ENCODE data around the gene CLTCL1.
"Not testable (repeated sequence)": the region's sequence is repeated elsewhere in the genome, so short reads cannot be mapped to it uniquely, and the experiment has no call there.

Gene CLTCL1

DNA sequence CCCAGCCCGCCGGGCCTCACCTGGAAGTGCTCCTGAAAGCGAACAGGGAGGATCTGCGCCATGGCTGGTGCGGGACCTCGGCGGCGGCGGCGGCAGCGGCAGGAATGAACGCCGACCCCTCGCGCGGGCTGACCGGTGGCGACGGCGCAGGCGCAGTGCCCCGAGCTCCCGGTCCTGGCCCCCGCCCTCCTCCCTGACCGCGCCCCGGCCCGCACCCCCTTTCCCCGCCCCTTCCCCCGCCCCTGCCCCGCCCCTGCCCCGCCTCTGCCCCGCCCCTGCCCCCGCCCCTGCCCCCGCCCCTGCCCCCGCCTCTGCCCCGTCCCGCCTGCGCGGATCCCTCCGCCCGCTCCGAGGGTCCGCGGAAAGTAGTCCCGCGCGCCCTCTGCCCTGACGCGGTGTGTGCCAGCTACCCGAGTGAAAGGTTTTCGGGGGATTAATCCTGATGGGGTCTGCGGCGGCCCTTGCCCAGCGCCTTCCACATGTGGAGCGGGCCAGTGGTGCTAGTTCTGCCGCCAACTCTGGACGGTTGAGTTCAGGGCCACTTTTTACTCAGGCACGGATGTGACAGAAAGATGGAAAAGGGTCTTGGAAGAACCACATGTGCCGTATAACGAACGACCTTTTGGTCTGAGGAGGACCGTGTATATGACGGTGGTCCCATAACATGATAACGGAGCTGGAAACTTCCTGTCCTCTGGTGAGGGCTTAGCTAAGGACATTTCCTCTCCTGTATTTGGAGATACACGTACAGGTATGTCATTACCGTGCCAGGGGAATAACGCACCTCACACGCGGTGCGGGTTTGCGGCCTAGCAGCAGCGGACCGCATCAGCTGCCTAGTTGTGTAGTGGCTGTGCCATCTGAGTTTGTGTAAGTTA, at the start of gene CLTCL1:
Gene CLTCL1, minus strand, starts transcription at position 140 of the 878 bp plus-strand sequence. Its CDS starts 78 bp downstream, at position 62.
- DNase-seq = peak; percentile 77

DNA sequence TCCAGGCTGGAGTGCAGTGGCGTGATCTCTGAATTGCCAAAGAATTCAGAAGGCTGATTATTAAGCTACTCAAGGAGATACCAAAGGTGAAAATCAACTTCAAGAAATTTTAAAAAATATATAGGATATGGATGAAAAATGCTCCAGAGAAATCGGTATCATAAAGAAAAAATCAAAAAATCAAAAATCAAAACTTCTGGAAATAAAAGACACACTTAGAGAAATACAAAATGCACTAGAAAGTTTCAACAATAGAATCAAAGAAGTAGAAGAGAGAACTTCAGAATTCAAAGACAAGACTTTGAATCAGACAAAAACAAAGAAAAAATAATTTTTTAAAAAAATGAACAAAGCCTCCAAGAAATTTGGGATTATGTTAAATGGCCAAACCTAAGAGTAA, 45.6 kb upstream of the CLTCL1 start:
- DNase-seq = no peak

DNA sequence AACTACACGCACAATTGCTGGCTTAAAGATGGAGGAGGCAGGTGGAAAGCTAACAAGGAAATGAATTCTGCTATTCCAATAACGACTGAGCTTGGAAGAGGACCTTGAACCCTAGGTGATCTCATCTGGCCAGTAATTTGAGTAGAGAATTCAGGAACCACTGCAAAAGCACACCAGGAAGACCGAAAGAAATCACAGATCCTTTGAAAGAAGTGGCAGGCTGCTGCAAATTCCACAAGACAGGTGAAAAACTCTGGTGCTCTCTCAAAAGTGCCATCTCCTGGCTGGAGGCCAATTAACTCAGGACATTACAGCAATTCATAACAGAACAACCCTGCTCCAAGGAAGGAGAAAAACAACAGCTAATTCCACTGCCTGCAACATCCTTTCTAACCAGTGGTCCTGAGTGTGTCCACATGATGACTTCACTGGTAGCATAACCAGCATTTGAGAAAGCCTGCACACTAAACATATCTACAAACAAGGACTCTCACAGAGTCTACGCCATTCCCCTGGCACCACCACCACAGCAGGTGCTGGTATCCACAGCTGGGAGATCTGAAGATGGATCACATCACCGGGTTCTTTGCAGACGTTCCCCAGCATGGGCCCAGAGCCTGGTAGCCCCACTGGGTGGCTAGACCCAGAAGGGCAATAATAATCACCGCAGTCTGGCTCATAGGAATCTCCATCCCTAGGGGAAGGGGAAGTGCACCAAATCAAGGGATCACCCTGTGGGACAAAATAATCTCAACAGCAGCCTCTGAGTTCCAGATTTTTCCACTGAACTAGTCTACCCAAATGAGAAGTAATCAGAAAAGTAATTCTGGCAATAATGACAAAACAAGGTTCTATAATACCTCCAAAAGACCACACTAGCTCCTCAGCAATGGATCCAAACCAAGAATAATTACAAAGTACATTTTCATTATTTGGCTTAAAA, 44.9 kb upstream of the CLTCL1 start:
- no peak for DNase-seq

DNA sequence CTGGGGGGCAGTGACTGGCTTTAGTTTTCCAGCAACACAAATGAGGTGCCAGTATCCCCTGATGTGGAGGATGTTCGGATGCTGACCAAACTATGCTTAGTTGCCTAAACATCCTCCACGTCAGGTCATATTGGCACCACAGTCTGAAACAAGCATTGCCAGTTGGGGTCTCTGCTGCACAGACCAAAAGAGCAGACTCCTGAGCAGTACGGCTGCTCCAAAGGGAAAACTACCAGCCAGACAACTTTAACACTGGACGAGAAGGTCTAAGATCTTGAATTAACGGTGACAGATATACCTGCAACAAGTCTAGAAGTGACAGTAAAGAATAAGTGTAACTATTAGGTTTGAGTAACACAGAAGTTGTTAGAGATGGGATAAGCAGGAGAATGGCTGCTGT, 40.5 kb upstream of the CLTCL1 start:
- no peak for DNase-seq

DNA sequence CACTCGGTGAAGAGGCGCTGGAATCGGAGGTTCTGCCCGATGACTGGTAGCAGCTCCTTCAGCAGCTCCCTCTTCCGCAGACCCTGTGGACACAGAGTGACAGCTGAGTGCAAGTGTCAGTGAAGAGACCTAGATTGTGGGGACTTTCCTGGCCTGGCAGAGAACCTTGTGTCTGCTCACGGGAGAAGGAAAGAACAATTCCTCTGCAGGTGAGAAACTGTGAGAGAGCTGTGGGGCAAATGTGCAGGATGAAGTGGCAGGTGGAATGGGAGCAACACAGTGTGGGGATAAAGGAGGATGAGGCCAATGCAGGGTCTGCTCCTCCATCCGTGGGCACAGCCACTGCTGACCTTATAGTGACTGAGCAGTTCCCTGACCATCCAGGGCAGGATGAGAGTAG, 40.0 kb upstream of the CLTCL1 start:
- no peak for DNase-seq

DNA sequence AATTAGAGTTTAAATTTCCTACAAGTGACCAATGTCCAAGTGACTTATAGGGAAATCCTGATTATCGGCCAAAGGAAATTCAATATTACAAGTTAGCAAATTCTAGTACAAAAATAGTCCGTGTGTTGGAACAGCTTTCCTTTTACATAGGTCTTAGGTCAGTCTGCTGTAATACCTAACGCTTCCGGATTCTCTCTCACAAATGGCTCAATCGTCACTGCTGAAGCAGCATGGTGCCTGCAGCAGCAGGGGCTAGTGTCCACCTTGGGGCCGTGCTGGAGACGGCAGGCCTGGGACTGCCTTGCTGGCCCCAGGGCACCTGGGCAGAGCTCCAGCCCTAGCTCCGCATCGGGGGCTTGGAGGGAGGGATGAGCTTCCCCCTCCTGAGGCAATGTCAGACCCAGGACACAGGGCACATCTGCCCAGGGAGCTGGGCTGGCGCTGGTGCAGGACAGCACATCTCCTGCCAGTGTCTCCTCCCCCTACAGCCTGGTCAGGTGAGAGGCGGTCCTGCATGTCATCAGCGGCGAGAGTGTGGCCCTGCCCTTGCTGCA, 39.4 kb upstream of the CLTCL1 start:
- no peak for DNase-seq

DNA sequence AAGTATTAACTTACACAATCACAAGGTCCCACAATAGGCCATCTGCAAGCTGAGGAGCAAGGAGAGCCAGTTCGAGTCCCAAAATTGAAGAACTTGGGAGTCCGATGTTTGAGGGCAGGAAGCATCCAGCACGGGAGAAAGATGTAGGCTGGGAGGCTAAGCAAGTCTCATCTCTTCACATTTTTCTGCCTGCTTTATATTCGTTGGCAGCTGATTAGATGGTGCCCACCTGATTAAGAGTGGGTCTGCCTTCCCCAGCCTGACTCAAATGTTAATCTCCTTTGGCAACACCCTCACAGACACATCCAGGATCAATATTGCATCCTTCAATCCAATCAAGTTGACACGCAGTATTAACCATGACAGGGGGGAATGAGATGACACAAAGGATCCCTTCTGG, 38.7 kb upstream of the CLTCL1 start:
- DNase-seq = not testable (repeated sequence)

DNA sequence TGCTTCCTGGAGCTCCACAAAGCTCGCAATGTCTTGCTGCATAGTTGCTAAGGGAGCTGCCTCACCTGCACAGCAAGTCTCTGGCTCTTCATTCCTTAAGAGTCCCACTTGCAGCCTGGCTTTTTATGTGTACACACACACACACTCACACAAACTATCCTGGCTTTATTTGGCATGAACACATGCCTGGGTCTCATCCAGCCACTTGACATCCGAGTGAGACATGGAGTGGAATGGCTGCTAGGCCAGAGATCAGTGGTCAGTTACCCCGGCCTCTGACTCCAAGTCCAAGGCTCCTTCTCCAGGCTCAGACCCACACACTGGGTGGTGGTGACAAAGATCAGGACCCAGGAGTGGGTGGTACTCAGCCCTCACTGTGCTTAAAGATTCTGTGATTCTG, 37.9 kb upstream of the CLTCL1 start:
- DNase-seq = no peak

DNA sequence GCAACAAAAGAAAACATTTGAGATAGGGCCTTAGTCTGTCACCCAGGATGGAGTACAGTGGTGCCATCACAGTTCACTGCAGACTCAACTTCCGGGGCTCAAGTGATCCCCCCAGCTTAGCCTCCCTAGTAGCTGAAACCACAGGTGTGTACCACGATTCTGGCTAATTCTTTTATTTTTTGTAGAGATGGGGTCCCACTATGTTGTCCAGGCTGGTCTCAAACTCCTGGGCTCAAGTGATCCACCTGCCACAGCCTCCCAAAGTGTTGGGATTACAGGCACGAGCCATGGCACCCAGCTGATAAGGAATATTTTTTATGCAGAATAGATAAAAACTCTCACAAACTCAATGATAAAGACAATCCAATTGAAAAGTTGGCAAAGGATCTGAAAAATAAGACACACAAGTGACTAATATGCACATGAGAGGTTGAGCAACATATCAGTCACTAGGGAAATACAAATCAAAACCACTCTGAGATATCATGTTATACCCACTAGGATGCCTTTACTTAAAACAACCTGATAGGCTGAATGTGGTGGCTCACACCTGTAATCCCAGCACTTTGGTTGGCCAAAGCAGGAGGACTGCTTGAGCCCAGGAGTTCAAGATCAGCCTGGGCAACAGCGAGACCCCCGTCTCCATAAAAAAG, 33.9 kb upstream of the CLTCL1 start:
- no peak for DNase-seq

DNA sequence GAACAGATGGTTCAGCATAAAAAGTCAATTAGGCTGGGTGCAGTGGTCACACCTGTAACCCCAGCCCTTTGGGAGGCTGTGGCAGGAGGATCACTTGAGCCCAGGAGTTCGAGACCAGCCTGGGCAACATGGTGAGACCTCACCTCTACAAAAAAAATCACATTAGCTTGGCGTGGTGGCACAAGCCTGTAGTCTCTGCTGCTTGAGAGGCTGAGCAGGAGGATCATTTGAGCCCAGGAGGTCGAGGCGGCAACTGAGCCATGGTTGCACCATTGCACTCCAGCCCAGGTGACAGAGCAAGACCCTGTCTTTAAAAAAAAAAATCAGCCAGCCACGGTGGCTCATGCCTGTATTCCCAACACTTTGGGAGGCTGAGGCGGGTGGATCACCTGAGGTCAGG, 31.9 kb upstream of the CLTCL1 start:
- not testable (repeated sequence) for DNase-seq

DNA sequence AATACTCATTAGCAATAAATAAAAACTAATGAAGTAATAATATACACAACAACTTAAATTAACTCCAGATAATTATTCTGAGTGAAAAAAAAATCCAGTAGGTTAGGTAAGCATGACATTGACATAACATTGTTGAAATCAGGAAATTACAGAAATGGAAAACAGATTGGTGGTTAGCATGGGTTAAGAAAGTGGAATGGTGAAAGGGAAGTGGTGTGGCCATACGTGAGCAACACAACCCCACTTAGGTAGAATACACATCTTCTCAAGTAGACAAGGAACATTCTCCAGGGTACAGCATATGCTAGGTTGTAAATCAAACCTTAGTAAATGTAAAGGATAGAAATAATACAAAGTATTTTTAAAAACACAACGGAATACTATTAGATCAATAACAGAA, 30.2 kb upstream of the CLTCL1 start:
- no peak for DNase-seq

DNA sequence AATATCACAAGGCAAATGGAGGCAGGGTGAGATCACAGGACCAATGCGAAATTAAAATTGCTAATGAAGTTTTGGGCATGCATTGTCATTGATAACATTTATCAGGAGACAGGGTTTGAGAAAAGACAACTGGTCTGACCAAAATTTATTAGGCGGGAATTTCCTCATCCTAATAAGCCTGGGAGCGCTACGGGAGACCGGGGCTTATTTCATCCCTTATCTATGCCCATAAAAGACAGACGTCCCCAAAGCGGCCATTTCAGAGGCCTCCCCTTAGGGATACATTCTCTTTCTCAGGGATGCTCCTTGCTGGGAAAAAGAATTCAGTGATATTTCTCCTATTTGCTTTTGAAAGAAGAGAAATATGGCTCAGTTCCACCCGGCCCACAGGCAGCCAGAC, 28.6 kb upstream of the CLTCL1 start:
- not testable (repeated sequence) for DNase-seq

DNA sequence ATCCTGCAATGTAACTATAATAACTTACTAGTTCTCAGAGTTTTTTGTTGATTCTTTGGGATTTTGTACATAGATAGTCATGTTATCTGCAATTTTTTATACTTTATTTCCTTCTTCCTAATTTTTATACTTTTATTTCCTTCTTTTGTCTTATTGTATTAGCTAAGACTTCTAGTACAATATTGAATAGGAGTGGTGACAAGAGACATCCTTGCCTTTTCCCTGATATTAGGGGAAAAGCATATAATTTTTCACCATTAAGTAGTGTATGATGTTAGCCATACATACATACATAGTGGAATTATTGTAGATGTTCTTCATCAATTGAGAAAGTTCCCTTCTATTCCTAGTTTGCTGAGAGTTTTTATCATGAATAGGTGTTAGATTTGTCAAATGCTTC, 27.8 kb upstream of the CLTCL1 start:
- no peak for DNase-seq

DNA sequence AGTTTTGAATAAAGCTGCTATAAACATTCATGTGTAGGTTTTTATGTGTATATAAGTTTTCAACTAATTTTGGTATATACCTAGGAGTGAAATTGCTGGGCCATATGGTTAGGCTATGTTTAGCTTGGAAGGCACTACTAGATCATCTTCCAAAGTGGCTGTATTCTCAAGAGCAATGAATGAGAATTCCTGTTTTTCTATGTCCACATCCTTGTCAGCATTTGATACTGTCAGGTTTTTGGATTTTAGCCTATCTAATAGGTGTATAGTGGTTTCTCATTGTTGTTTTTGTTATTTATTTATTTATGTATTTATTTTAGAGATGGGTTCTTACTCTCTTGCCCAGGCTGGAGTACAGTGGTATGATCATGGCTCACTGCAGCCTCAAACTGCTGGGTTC, 26.3 kb upstream of the CLTCL1 start:
- no peak for DNase-seq

DNA sequence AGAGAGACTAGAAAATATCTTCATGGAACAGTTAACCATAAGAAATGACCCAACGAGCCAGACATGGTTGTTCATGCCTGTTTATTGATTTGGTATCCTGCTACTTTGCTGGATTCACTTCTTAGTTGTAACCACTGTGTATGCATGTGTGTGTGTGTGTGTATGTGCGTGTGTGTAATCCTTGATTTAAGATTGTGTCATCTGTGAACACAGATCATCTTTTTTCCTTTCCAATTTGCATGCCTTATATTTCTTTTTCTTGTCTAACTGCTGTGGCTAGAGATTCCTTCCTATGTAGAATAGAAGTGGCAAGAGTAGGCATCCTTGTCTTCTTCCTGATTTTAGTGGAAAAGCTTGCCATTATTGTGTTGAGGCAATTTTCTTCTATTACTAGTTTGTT, 16.4 kb upstream of the CLTCL1 start:
- no peak for DNase-seq

DNA sequence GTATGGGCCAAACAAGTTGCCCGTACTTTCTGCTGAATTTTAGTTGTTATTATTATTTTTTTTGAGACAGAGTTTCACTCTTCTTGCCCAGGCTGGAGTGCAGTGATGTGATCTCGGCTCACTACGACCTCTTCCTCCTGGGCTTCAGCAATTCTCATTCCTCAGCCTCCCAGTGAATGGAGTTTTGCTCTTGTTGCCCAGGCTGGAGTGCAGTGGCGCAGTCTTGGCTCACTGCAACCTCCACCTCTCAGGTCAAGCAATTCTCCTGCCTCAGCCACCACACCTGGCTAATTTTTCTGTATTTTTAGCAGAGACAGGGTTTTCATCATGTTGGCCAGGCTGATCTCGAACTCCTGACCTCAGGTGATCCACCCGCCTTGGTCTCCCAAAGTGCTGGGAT, 15.0 kb upstream of the CLTCL1 start:
- not testable (repeated sequence) for DNase-seq

DNA sequence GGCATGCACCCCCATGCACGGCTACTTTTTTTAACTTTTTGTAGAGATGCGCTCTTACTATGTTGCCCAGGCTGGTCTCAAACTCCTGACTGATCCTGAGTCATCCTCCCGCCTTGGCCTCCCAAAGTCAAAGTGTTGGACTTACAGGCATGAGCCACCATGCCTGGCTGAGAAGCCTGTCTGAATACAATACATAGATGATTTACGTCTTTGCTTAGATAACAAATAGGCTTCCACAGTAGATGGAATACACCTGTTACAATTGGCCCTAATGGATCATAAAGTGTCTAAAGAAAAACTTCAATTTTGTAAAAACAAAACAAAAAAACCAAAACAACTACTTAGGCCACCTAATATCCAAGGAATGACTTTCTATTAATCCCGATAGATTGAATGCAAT, 13.0 kb upstream of the CLTCL1 start:
- DNase-seq = no peak

DNA sequence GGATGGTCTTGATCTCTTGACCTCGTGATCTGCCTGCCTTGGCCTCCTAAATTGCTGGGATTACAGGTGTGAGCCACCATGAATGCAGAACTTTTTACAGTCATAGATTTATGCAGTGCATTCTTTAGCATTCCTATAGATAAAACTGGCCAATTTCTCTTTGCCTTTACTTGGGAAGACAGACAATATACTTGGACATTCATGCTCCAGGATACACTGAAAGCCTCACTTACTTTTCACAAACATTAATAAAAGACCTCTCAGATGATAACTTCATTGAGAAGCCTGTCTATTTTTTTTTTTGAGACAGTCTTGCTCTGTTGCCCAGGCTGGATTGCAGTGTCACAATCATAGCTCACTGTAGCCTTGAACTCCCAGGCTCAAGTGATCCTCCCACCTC, 12.3 kb upstream of the CLTCL1 start:
- no peak for DNase-seq

DNA sequence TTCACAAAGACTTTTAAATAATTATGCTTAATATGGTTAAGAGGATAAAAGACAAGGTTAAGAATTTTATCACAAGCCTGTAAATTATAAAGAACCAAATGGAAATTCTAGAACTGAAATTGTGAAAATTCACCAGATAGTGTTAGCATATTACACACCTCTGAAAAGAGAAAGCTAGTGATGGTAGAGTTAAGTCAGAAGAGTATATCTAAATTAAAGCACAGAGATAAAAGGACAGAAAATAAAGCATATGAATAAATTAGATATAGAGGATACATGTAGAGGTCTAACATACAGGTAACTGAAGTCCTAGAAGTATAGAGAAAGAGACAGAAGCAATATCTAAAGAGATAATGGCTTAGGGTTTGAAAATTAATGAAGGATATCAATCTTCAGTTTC, 4.2 kb upstream of the CLTCL1 start:
- DNase-seq = no peak

DNA sequence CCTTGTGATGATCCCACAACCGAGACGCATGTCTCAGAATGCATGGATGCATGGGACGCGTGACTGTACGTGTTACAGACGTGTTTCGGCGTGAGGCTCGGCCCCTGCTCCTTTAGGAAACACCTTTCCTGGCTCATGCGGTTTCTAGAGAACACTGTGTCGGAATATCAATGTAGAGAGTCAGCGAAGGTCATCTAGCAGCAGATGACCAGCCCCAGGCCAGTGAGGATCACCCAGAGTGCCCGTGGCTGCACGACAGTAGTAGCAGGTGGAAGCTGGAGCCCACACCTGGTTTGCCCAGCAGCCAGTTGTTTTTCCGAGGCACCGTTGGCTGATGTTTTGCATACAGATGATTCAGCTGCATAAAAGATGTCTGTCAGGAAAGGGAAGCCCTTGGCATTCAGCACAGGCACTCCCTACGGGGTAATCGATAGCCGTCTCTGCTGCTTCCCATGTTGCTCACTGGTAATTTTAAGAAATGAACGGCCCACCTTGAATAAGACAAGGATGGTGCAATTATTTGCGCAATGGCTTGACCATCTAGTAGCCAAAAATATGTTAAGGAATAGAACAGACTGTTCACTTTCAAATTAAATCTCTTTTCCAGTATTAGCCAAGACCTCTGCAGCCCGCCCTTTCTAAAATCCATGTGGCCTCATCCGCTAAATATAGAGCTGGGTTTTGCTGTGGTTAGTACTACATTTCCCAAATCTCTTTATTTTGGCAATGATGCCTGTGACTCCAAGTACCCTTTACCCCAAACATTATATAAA, 1.1 kb upstream of the CLTCL1 start:
- no peak for DNase-seq

DNA sequence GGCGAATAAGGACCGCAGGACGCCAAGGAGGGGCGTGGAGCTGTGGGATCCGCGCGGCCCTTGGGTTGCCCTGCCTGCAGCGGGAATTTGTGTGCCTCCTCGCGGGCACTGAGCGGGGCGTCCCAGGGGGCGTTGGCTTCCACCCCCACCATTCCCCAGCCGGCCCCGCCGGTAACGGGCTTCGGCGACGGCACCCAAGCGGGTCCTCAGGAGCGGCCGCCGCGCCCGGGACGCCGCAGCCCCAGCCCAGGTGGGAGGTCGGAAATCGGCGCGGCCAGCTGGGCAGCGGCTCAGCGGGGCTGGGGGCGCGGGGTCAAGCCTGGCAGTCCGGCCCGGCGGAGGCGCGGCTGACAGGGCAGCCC, 320 bp downstream of the CLTCL1 start:
- peak; percentile 18 for DNase-seq
